ENCODE data around the gene BRWD1.

Gene BRWD1

DNA sequence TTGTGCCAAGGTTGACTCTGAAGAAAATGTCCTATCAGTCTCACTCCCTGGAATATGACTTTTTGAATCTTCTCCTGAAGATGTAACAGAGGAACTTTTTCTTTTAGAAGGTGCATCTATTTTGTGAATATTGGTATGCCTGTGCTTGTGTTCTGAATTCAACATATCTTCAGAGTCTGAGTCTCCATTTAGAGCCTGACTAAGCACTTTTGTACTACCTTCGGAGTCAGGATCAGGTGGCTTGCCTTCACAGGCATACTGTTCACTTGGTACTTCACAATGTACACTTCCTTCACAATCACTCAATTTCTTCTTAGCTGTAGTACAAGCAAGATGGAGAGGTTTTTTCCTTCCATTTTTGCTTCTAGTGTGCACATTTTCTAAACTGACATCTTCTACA is 116.6 kb downstream of the BRWD1 start:
- no peak for DNase-seq (ENCODE audit: extremely low read depth, low read depth)
- no peak overlapping the region for H3K4me3 ChIP-seq (replicated peaks; ENCODE audit: low read depth, low read length)
- TF ChIP-seq, protein P1, sequence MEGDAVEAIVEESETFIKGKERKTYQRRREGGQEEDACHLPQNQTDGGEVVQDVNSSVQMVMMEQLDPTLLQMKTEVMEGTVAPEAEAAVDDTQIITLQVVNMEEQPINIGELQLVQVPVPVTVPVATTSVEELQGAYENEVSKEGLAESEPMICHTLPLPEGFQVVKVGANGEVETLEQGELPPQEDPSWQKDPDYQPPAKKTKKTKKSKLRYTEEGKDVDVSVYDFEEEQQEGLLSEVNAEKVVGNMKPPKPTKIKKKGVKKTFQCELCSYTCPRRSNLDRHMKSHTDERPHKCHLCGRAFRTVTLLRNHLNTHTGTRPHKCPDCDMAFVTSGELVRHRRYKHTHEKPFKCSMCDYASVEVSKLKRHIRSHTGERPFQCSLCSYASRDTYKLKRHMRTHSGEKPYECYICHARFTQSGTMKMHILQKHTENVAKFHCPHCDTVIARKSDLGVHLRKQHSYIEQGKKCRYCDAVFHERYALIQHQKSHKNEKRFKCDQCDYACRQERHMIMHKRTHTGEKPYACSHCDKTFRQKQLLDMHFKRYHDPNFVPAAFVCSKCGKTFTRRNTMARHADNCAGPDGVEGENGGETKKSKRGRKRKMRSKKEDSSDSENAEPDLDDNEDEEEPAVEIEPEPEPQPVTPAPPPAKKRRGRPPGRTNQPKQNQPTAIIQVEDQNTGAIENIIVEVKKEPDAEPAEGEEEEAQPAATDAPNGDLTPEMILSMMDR (IDR thresholded peaks at IDR 0.05; ENCODE audit: low read depth, low read length, missing control alignments), result no peak

DNA sequence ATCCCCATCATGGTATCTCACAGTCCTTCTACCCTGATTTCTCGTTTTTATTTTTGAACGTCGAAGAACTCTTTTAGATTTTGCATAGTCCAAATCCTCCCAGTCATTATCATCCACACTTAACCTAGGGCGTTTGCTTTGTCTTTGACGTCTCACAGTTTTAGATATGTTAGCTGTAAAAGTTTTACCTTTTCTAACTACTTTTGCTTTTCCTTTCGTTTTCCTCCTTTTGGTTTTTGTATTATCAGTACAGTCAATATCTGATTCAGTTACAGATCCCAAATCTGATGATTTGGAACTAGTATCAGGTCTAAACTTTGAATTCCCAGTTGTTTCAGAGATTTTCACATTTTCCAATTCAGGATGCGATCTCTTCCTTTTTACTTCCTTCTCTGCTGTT is 117.1 kb downstream of the BRWD1 start:
- H3K4me3 ChIP-seq (replicated peaks; ENCODE audit: low read depth, low read length), result no peak overlapping the region
- TF ChIP-seq, protein P1 (IDR thresholded peaks at IDR 0.05; ENCODE audit: low read depth, low read length, missing control alignments), result no peak
- no peak for DNase-seq (ENCODE audit: extremely low read depth, low read depth)

DNA sequence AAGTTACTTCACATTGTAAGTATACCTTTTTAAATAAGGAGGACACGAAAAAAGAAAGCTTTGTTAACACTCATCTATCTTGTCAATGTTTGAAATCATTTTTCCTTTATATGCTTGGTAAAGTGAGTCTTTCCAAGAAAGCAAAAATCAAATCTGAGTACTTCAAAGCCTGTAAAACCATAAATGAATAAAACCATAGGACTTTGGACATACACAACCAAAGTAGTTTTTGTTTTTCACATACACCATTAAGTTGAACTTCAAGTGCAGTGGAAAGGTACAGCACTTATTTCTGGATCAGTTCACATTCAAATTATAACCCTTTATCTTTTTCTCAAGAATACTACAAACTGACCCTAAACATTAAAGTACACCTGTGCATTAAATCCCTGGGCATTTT is 120.1 kb downstream of the BRWD1 start:
- TF ChIP-seq, protein P1 (IDR thresholded peaks at IDR 0.05; ENCODE audit: low read depth, low read length, missing control alignments), result no peak
- H3K4me3 ChIP-seq (replicated peaks; ENCODE audit: low read depth, low read length), result no peak overlapping the region

DNA sequence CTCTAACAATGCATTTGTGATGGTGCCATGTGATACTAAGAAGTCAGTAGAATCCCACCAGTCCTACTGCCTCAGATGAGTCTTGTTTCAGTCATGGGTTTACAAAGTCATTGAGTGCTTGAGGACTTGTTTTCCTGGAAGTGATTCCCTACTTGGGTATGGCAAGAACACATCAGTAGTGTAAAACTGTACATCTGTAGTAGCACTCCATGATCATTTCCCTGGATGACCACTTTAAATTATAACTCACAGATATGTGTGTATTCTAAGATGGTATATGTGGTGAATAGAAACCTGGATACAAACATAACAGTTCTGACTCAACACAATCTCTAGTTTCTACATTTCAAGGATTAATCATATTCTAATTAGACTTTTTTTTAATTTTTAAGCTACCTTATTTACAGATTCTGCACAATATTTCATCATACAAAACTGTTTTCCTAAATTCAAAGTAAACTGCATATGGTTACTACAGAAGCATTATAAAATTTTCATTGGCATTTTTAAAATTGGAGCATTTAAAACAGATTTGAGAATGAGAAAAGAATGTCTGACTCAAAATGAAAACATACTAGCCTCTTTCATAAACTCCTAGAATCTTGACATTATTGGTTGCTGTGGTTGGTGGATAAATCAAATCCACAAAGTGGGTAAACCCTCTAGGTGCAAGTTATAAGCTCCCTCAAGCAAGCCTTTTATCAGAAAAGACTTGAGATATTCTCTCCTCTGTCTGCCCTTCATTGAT is 123.4 kb downstream of the BRWD1 start:
- H3K4me3 ChIP-seq (replicated peaks; ENCODE audit: low read depth, low read length), result no peak overlapping the region
- no peak for DNase-seq (ENCODE audit: extremely low read depth, low read depth)
- TF ChIP-seq, protein P1 (IDR thresholded peaks at IDR 0.05; ENCODE audit: low read depth, low read length, missing control alignments), result no peak

More for the DNA sequence above, 120.1 kb downstream of the BRWD1 start:
- no peak for DNase-seq (ENCODE audit: extremely low read depth, low read depth)

DNA sequence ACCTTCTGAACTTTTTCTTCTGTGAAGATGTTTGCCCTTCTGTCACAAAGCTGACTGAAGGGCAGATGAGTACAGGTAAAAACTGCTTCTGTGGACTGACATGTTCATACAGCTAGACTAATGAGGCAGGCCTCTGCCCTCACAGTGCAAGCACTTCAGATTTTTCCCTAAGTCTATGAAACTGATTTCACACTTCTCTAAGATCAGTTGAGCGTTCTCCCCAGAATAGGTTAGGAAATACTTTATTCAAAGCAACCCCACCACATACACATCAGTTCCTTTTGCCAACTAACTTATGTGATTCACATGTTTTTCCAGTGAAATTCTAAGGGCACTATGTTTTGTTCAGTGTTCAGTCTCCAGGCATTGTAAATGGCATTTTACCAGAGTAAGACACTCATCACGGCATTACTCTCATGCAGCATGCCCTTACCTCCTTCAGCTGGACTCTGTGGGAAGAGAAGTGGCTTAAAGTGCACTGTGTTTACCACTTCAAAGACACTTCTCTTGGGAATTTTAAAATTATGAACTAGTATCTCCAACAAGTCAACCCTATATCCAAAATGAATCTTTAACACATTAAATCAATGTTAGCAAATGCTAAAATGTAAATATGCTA is 124.8 kb downstream of the BRWD1 start:
- TF ChIP-seq, protein P1 (IDR thresholded peaks at IDR 0.05; ENCODE audit: low read depth, low read length, missing control alignments), result no peak
- no peak for DNase-seq (ENCODE audit: extremely low read depth, low read depth)

DNA sequence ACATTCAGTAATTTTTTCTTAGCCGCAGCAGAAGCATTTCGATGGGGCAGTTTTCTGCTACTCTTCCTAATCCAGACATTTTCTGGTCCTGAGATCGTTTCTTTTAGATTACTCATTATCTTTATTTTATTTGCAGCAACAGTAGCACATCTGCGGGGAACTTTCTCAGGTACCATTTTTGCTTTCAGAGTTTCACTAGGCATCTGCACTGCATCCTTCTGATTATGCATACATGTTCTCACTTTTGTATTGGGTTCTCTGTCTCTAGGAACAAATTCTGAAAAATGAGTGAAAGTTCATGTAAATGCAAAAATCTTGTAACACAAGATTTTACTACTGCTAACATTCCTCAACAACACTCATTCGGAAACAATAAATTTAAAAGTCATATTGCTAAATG is 126.3 kb downstream of the BRWD1 start:
- no peak for DNase-seq (ENCODE audit: extremely low read depth, low read depth)
- H3K4me3 ChIP-seq (replicated peaks; ENCODE audit: low read depth, low read length), result no peak overlapping the region
- TF ChIP-seq, protein P1 (IDR thresholded peaks at IDR 0.05; ENCODE audit: low read depth, low read length, missing control alignments), result no peak

More for the DNA sequence above, 124.8 kb downstream of the BRWD1 start:
- no peak overlapping the region for H3K4me3 ChIP-seq (replicated peaks; ENCODE audit: low read depth, low read length)
